Suppressor macrophage treated with lipopolysaccharide for 1 hour (primary cell): Measurements from ENCODE around the gene ZNG1C.
"Not testable (repeated sequence)": the region's sequence is repeated elsewhere in the genome, so short reads cannot be mapped to it uniquely, and the experiment has no call there.

Experiments used
- DNase-seq, 3 donors: peaks; one replicate each; pipeline ENCODE4 v3.0.0-alpha.2; 2020 to 2022

The ZNG1C gene

DNA sequence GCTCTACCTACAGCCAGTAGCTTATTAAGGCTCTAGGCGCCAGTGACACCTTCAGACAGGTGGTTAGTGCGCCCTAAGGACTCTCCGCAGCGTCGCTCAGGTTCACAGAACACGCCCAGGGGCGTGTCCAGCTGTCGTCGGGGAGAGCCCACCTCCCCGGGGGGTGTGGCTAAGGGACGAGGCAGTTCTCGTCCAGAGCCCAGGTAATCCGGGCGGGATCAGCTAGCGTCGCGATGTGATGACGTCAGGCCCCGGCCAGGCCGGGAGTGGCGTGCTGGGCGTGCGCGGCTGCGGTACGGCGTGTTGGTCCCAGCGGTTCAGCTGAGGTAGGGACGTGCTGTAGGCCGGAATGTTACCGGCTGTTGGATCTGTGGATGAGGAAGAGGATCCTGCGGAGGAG is at the start of gene ZNG1C:
ZNG1C (plus strand) TSS at position 301 of the 400 bp plus-strand sequence; CDS start at position 350, 49 bp downstream.
- not testable (repeated sequence) for DNase-seq

- not testable (repeated sequence) for DNase-seq
Measured at GRCh38 chr9:68242437-68242836, 654 bp downstream of the ZNG1C start.

GRCh38 chr9:68281041-68281440 is 39.3 kb downstream of the ZNG1C start:
- DNase-seq, result not testable (repeated sequence)

DNA sequence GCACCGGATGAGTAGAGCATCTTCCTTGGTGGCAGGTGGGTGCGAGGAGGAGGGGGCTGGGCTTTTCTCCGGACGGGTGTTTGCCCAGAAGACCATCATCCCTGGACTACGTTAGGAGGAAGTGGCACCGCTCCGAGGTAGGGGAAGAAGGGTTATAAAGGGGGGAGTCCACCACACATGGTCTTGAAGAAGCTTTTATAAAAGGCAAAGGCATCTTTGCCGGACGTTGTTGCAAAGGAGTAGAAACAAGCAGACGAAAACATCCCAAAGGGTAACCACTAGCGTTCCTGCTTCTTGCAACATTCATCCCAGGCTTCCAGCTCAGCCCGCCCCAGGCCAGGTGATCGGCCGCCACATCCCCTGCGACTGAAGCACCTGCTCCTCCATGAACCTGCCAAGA is 60.8 kb downstream of the ZNG1C start, which contains the start of gene FOXD4L3:
FOXD4L3 (plus strand) TSS at position 301 of the 400 bp plus-strand sequence; CDS start at position 386, 85 bp downstream.
- DNase-seq, result not testable (repeated sequence)

DNA sequence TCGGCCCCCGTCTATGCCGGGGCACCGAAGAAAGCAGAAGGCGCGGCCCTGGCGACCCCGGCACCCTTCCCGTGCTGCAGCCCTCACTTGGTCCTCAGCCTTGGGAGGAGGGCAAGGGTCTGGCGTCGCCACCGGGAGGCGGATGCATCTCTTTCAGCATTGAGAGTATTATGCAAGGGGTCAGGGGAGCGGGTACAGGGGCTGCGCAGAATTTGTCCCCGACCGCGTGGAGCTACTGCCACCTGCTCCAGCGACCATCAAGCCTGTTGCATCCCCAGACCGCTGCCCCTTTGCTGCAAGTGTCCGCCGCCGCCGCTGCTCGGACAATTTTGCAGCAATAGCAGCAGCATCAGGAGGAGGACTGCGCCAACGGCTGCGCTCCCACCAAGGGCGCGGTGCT is 62.0 kb downstream of the ZNG1C start:
- DNase-seq, result not testable (repeated sequence)

DNA sequence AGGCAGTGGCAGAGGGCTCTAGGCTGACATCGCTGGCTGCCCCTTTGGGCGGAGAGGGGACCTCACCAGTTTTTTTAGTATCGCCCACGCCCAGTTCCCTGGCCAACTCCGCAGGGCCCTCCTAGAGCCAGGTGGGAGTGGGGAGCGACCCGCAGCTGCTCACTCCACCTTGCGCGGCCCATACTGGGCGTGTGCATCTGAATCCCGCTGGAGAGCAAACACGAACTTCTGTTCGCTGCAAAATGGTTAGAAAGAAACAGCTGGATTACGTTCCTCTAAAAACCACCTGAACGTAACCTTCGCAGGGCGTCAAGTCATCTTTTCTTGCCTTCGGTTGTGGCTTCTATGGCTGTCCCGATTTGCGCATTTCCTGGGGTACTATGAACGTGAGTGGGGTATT is 62.4 kb downstream of the ZNG1C start:
- DNase-seq, result not testable (repeated sequence)

GRCh38 chr9:68304777-68305176 is 63.0 kb downstream of the ZNG1C start:
- DNase-seq, result not testable (repeated sequence)

- not testable (repeated sequence) for DNase-seq
Measured at GRCh38 chr9:68305680-68306285, 64.0 kb downstream of the ZNG1C start.

DNA sequence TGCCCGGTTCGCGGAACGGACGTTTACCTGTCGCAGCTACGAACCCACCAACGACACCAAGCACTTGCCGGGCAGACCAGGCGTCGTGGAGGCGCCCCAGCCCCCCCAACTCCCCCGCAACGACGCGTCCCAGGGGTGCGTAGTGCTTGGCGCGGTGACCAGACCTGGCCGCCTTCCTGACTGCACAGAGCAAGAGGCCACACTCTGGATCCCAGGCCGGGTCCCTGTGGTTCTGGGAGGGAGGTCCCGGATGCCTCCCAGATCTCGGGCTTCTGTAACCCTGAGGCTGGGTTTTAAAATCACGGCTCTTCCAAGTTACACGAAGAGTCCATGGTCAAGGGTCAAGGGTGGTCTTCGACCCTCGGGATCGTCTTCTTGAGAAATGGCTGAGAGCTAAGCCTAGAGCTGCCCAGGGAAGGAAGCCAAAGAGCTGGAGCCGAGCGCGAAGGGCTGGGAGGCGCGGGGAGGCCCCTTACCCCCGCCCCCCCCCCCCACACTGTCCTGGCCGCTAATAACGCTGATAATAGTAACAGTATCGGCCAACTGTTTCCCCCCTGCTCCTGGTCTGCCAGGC is 64.7 kb downstream of the ZNG1C start:
- DNase-seq, result not testable (repeated sequence)

DNA sequence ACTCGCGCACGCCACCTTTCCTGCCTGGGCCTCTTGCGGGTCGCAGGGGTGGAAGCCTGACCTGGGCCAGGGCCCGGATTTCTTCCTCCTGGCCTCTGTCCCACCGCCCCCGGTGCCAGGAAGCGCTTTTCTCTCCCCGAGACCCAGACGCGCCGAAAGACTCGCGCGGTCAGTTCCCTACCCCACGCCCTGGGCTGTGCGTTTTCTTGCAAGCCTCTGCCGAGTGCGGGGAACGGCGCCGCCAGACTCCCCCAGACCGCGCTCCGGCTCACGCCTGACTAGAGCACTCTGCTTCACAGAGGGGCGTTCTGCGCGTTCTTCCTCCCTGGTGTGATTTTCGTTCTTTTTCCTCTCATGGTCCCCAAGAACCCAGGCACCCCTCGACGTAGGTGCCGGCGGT is 65.3 kb downstream of the ZNG1C start:
- not testable (repeated sequence) for DNase-seq

DNA sequence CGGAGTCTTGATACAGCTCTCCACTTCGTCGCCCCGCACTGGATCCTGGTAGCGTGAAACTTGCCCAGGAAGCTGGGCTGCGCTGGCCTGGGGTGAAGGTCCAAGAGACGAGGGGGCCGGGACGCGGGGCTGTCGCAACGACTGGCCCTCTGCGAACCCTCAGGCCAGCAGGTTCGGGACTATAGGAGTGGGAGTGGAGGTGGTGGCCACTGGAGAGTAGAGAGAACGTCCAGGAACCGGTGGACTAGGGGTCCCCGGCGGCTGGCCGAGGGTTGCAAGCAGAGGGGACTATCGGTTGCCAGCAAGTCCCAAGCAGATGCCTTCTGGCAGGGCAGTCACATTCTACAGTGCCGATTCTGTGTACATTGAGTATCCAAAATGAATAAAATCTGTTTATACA is 65.9 kb downstream of the ZNG1C start:
- not testable (repeated sequence) for DNase-seq

- not testable (repeated sequence) for DNase-seq
Measured at GRCh38 chr9:68311208-68311607, 69.4 kb downstream of the ZNG1C start.

DNA sequence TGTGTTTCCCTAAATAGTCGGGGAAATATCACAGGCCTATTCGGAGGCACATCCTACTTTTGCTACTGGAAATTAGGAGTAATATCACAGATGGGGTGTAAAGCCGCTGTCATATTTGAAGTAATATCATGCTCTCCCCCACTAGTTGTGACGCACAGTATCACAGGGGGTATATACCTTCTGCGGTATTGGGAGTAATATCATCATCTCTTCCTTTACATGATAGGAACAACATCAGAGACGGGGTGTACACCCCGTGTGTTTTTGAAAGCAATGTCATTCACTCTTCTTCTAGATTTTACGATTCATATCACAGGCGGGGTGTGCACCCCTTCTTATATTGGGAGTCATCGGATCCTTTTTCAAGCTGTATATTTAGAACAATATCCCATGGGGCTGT is 76.4 kb downstream of the ZNG1C start:
- DNase-seq, result not testable (repeated sequence)

DNA sequence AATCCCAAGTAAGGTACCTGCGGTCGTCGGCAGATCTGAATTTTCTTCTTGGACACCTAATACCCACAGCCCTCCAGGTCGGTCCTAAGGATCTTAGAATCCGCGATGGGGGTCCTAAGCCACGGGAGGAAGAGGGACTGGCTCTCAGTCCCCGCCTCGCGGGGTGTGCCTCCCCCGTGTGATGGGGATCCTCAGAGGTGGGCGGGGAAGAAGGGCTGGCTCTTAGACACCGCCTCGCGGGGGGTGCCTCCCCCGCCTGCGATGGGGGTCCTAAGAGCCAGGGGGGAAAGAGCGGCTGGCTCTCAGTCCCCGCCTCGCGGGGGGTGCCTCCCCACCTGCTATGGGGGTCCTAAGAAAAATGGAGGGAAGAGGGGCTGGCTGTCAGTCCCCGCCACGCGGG is 82.0 kb downstream of the ZNG1C start:
- not testable (repeated sequence) for DNase-seq

- not testable (repeated sequence) for DNase-seq
Measured at GRCh38 chr9:68324518-68324917, 82.7 kb downstream of the ZNG1C start.

DNA sequence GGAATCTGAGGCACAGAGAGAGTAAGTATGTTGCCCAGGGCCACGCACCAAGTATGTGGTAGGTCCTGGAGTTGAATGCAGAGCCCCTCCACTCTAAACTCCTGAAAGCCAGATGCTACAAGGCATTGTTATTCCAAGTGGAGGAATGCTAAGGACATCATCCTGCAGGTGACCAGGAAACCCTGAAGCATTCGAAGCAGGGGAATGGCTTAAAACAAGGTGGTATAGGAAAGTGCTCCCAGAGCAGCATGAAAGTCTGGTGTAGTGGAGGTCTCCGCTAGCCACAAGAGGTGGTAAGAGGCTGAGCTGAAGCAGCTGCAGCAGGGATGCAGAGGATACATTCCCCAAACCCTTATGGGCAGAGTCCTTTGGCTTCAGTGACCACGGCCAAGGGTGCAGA is 87.3 kb downstream of the ZNG1C start:
- DNase-seq, result not testable (repeated sequence)

GRCh38 chr9:68330531-68331173 is 88.9 kb downstream of the ZNG1C start:
- DNase-seq, result peak in 1 of 3 donors; percentile 2

DNA sequence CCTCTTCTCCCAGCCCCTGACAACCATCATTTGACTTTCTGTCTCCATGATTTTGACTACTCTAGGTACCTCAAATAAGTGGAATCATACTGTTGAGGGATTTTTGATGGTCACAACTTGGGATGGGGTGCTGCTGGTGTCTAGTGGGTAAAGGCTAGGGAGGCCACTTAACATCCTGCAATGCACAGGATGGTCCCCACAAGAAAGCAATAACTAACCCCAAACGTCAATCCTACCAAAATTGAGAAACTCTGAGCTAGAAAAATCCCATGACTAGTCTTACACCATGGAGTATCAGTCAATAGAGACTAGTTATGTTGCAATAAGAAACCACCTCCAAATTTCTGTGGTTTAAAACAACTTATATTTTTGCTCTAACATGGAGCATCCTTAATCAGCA is 90.3 kb downstream of the ZNG1C start:
- not testable (repeated sequence) for DNase-seq

- not testable (repeated sequence) for DNase-seq
Measured at GRCh38 chr9:68335935-68336334, 94.2 kb downstream of the ZNG1C start.

DNA sequence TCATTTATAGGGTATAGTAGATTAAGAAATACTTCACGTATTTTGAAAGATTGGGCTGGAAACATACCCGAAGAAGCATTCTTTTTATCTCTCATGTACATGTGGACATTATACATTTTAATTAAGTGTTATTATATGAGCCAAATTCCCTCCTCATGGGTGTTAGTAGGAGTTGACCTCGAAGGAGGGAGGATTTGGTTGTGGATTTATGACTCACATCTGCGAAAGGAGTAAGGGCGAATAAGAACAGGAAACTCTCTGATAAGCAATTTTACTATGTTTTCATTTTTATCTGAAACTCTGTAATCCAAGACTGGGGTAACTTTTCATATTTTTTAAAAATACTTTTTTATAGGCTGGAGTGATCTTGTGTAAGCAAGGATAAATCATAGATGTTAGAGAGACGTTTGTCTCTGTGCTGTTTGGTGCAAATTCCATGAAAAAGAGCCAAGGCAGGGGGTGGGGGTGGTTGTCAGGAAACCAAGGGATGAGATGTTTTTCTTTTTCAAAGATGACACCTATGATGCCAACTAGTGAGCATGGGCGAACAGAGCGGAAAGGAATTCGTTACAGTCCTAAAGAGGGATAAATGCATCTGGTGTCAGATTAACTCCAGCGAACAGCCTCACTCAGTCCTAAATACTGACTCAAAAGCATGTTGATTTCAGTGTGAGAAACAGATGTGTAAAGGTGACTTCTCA is 95.0 kb downstream of the ZNG1C start:
- DNase-seq, result not testable (repeated sequence)

DNA sequence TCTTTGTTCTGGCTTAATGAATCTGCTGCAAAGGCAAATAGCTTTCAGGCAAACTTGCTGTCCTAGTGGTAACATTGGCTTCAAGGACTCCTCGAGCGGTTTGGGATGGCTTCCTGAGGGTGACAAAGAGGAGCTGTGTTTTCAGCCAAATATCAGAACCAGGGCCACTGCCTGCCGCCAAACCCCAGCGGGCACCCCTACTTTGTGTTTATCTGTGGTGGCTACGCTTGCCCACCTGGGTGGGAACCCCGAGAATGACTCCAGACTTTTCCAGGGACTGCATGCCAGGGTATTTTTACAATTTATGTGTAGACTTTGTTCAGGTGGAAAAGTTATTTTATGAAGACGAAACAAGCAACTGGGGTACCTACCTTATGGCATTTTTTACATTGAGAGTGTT is 96.2 kb downstream of the ZNG1C start:
- DNase-seq, result not testable (repeated sequence)

DNA sequence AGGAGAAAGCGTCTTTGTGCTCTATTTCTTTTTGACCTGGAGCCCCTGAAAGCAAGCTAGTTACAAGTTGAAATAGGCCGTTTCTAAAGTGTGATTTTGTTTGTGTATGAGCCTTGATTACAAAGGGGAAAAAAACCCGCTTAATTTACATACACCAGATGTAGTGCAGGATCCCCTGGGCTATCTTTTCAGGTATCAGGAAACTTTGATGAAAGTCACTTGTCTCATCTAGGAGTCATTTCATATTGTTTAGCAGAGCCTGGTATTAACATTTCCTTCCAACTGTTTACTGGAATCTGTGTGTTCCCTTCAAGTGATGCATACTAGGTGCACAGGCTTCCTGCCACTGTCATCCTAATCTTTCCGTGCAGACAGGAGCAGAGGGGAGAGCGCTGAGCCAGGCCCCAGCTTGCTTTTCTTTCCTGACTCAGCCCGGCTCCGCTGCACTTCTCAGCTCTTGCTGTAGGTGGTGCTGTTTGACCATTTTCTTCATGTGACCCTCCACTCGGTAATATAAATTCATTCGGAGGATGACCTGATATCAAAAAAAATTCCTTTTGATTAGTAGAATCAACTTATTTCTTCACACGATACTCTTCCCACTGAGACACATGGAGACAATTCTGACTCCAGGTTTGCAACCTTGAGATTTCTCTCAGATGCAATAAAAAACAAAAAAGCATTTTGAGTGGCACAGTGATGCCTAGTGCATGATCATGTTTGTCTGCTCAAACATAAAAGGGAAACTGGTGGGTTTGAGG is 100.7 kb downstream of the ZNG1C start:
- DNase-seq, result not testable (repeated sequence)
